Measurements from ENCODE around the gene VILL. TPM values are rescaled to one million over a fixed set of nuclear protein-coding genes. Genes with fewer than 3 reads are reported as not detected.

The VILL gene
- polyA plus RNA-seq, 1 donor from 2014 or later: not detected

GRCh38 chr3:37945807-37946530 lies 44.6 kb upstream of the VILL start:
- no peak for TF ChIP-seq REST (IDR thresholded peaks at IDR 0.05; ENCODE audit: borderline replicate concordance)
- no peak for TF ChIP-seq TAF1 (IDR thresholded peaks at IDR 0.05; ENCODE audit: low read depth)
- no peak for TF ChIP-seq RAD21 (conservative IDR thresholded peaks at IDR 0.05)
- no peak for TF ChIP-seq EP300 (conservative IDR thresholded peaks at IDR 0.05; ENCODE audit: poor library complexity, severe bottlenecking)
- no peak for TF ChIP-seq MXI1 (conservative IDR thresholded peaks at IDR 0.05; ENCODE audit: poor library complexity, severe bottlenecking)
- no peak for TF ChIP-seq EZH2 (IDR thresholded peaks at IDR 0.05; ENCODE audit: borderline replicate concordance, insufficient read depth, low read length, poor library complexity, severe bottlenecking)
- TF ChIP-seq CTCF (IDR thresholded peaks at IDR 0.05; ENCODE audit: poor library complexity, severe bottlenecking): no peak
- Histone ChIP-seq H4K20me1 (ENCODE audit: insufficient read depth) (no peaks in the 10 kb centered on the region), H3K36me3 (ENCODE audit: insufficient read depth, low read length) (no peaks in the 10 kb centered on the region), H2AFZ (ENCODE audit: low read depth, low read length) (no peak overlapping the region), H3K4me2 (ENCODE audit: low read length) (no peak overlapping the region), H3K4me3 (ENCODE audit: low read length) (no peak overlapping the region), H3K9me3 (ENCODE audit: low read length) (no peaks in the 10 kb centered on the region), H3K9me2 (ENCODE audit: insufficient read depth, low read length) (no peaks in the 10 kb centered on the region), H3K27ac (ENCODE audit: low read length) (no peak overlapping the region), H3K27me3 (ENCODE audit: insufficient read depth, low read depth, low read length) (no peaks in the 10 kb centered on the region), H3K9ac (ENCODE audit: low read length) (no peak overlapping the region), H3K79me2 (replicated peaks; ENCODE audit: insufficient read depth, low read length) (no peaks in the 10 kb centered on the region), H3F3A (ENCODE audit: insufficient read depth, low read length, poor library complexity, severe bottlenecking) (no peaks in the 10 kb centered on the region)

- Histone ChIP-seq H3K36me3 (ENCODE audit: insufficient read depth, low read length) (no peaks in the 10 kb centered on the region), H3K79me2 (replicated peaks; ENCODE audit: insufficient read depth, low read length) (no peaks in the 10 kb centered on the region), H2AFZ (ENCODE audit: low read depth, low read length) (no peak overlapping the region), H3K9ac (ENCODE audit: low read length) (no peak overlapping the region), H3K27me3 (ENCODE audit: insufficient read depth, low read depth, low read length) (no peaks in the 10 kb centered on the region), H4K20me1 (ENCODE audit: insufficient read depth) (no peaks in the 10 kb centered on the region), H3K4me3 (ENCODE audit: low read length) (no peak overlapping the region), H3K9me3 (ENCODE audit: low read length) (no peaks in the 10 kb centered on the region), H3K27ac (ENCODE audit: low read length) (no peak overlapping the region), H3F3A (ENCODE audit: insufficient read depth, low read length, poor library complexity, severe bottlenecking) (no peaks in the 10 kb centered on the region), H3K9me2 (ENCODE audit: insufficient read depth, low read length) (no peaks in the 10 kb centered on the region), H3K4me2 (ENCODE audit: low read length) (no peak overlapping the region)
- no peak for TF ChIP-seq EZH2 (IDR thresholded peaks at IDR 0.05; ENCODE audit: borderline replicate concordance, insufficient read depth, low read length, poor library complexity, severe bottlenecking)
- no peak for TF ChIP-seq SMC3 (conservative IDR thresholded peaks at IDR 0.05; ENCODE audit: poor library complexity)
- no peak for TF ChIP-seq EP300 (conservative IDR thresholded peaks at IDR 0.05; ENCODE audit: poor library complexity, severe bottlenecking)
- no peak for TF ChIP-seq CTCF (IDR thresholded peaks at IDR 0.05; ENCODE audit: poor library complexity, severe bottlenecking)
- TF ChIP-seq POLR2AphosphoS5 (IDR thresholded peaks at IDR 0.05): no peak
- TF ChIP-seq MXI1 (conservative IDR thresholded peaks at IDR 0.05; ENCODE audit: poor library complexity, severe bottlenecking): no peak
- TF ChIP-seq REST (IDR thresholded peaks at IDR 0.05; ENCODE audit: borderline replicate concordance): no peak
- TF ChIP-seq TAF1 (IDR thresholded peaks at IDR 0.05; ENCODE audit: low read depth): no peak
- TF ChIP-seq RAD21 (conservative IDR thresholded peaks at IDR 0.05): no peak
These were observed 44.1 kb upstream of the VILL start for GRCh38 chr3:37946531-37946889.
